Measurements from ENCODE around the gene QRFPR.

Gene QRFPR

DNA sequence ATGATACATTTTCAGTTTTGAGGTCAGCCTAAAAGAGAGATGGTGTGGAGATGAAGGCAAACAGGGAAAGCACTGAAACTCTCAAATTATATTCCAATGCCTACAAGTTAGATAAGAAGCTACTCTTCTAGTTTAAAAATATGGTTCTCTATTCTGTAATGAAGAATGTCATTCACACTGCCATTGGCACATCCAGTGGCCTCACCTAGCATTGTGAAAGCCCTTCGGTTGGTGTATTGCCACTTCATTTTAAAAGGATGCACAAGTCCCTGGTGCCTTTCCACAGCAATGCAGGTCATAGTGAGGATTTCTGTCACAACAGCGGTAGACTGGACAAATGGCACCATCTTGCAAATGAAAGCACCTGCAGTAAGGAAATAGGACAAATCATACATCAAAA lies 40.6 kb downstream of the QRFPR start:
- no peak overlapping the region for H3K27ac ChIP-seq (ENCODE audit: insufficient read depth in 1 of 2, low read depth in 1 of 2, low read length in 2 of 2, poor library complexity in 1 of 2, severe bottlenecking in 2 of 2)
- ChIA-PET CTCF (no interaction called here), POLR2A (no interaction called here)
- no peak for DNase-seq
- peaks cover 0 to 5% (median 2%) of the 10 kb centered on the region in 5 experiments for H3K27me3 ChIP-seq (replicated peaks in 2 of 5; ENCODE audit: control insufficient read depth in 4 of 5, insufficient read depth in 5 of 5, low read length in 4 of 5)
- H3K4me3 ChIP-seq (ENCODE audit: control insufficient read depth in 1 of 7, extremely low read depth in 1 of 7, insufficient read depth in 4 of 7, low read depth in 2 of 7, low read length in 6 of 7) = no peak overlapping the region
- WGBS (ENCODE audit: insufficient coverage) = 100% methylated on average over 2 of the region's 2 CpGs
- no peaks in the 10 kb centered on the region for H3K36me3 ChIP-seq (ENCODE audit: control insufficient read depth in 4 of 4, insufficient read depth in 4 of 4, low read length in 3 of 4)
- no peaks in the 10 kb centered on the region for H3K4me1 ChIP-seq (ENCODE audit: control extremely low read depth in 1 of 4, control insufficient read depth in 4 of 4, insufficient read depth in 4 of 4, low read length in 3 of 4)
- no peaks in the 10 kb centered on the region for H3K9me3 ChIP-seq (ENCODE audit: control extremely low read depth in 1 of 5, control insufficient read depth in 4 of 5, insufficient read depth in 2 of 5, low read depth in 1 of 5, low read length in 4 of 5)

DNA sequence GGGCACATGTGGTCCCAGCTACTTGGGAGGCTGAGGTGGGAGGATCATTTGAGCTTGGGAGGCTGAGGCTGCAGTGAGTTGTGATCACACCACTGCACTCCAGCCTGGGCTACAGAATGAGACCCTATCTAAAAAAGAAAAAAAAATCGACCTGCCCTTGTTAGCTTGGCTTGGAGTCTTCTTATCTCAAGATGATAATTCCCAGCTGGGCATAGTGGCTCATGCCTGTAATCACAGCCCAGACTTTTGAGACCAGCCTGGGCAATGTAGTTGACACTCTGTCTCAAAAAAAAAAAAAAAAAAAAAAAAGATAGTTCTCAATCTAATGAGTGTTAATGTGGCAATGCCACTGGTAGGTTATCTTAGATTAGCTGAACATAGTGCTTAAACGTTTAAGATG lies 41.0 kb downstream of the QRFPR start:
- peaks cover 0 to 5% (median 0%) of the 10 kb centered on the region in 5 experiments for H3K27me3 ChIP-seq (replicated peaks in 2 of 5; ENCODE audit: control insufficient read depth in 4 of 5, insufficient read depth in 5 of 5, low read length in 4 of 5)
- CTCF ChIA-PET = no interaction called here
- WGBS (ENCODE audit: insufficient coverage) = 43% methylated on average over 1 of the region's 2 CpGs

DNA sequence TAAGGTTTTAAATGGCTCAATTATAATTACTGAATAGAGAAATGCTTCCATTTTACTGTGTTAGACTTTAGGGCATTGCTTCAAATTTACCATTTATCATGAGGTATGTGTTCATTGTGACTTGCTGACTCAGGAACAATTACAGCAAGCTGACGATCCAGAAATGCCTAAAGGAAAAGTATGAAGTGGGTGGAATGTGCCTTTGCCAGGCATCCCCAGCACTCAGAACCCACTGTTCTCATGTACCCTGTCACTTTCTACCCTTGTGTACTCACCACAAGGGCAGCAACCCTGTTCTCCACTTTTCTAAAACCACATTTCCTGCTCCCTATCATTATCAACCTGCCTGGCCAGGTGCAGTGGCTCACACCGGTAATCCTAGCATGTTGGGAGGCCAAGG lies 41.5 kb downstream of the QRFPR start:
- H3K36me3 ChIP-seq (ENCODE audit: control insufficient read depth in 4 of 4, insufficient read depth in 4 of 4, low read length in 3 of 4) = no peaks in the 10 kb centered on the region
- no peak for DNase-seq
- no peak overlapping the region for H3K4me3 ChIP-seq (ENCODE audit: control insufficient read depth in 1 of 7, extremely low read depth in 1 of 7, insufficient read depth in 4 of 7, low read depth in 2 of 7, low read length in 6 of 7)
- POLR2A ChIA-PET = no interaction called here
- CTCF ChIA-PET = no interaction called here
- no peaks in the 10 kb centered on the region for H3K9me3 ChIP-seq (ENCODE audit: control extremely low read depth in 1 of 5, control insufficient read depth in 4 of 5, insufficient read depth in 2 of 5, low read depth in 1 of 5, low read length in 4 of 5)
- WGBS (ENCODE audit: insufficient coverage) = 50% methylated on average over 1 of the region's 2 CpGs
- peaks cover 0 to 5% (median 0%) of the 10 kb centered on the region in 5 experiments for H3K27me3 ChIP-seq (replicated peaks in 2 of 5; ENCODE audit: control insufficient read depth in 4 of 5, insufficient read depth in 5 of 5, low read length in 4 of 5)
- no peaks in the 10 kb centered on the region for H3K4me1 ChIP-seq (ENCODE audit: control extremely low read depth in 1 of 4, control insufficient read depth in 4 of 4, insufficient read depth in 4 of 4, low read length in 3 of 4)
- H3K27ac ChIP-seq (ENCODE audit: insufficient read depth in 1 of 2, low read depth in 1 of 2, low read length in 2 of 2, poor library complexity in 1 of 2, severe bottlenecking in 2 of 2) = no peak overlapping the region

More for the DNA sequence above, 41.0 kb downstream of the QRFPR start:
- Histone ChIP-seq H3K4me3 (ENCODE audit: control insufficient read depth in 1 of 7, extremely low read depth in 1 of 7, insufficient read depth in 4 of 7, low read depth in 2 of 7, low read length in 6 of 7) (no peak overlapping the region), H3K27ac (ENCODE audit: insufficient read depth in 1 of 2, low read depth in 1 of 2, low read length in 2 of 2, poor library complexity in 1 of 2, severe bottlenecking in 2 of 2) (no peak overlapping the region), H3K36me3 (ENCODE audit: control insufficient read depth in 4 of 4, insufficient read depth in 4 of 4, low read length in 3 of 4) (no peaks in the 10 kb centered on the region), H3K9me3 (ENCODE audit: control extremely low read depth in 1 of 5, control insufficient read depth in 4 of 5, insufficient read depth in 2 of 5, low read depth in 1 of 5, low read length in 4 of 5) (no peaks in the 10 kb centered on the region), H3K4me1 (ENCODE audit: control extremely low read depth in 1 of 4, control insufficient read depth in 4 of 4, insufficient read depth in 4 of 4, low read length in 3 of 4) (no peaks in the 10 kb centered on the region)
- no peak for DNase-seq
- POLR2A ChIA-PET = no interaction called here

DNA sequence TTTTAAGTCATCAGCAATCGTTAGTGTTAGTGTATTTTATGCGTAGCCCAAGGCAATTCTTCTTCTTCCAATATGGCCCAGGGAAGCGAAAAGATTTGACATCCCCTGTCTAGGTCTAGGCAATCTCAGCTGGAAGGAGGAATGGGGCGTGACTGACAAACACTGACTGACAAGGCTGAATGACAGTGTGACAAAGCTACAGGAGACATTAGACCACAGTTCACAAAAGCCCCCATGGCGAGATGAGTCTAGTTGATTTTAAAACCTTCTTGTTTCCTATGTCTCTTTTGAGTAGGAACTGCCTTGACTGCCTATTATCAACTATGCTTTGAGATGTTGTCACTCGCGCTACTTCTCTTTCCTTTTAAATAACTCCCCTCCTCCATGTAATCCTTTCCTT lies 42.3 kb downstream of the QRFPR start:
- Histone ChIP-seq H3K4me1 (ENCODE audit: control extremely low read depth in 1 of 4, control insufficient read depth in 4 of 4, insufficient read depth in 4 of 4, low read length in 3 of 4) (no peaks in the 10 kb centered on the region), H3K36me3 (ENCODE audit: control insufficient read depth in 4 of 4, insufficient read depth in 4 of 4, low read length in 3 of 4) (no peaks in the 10 kb centered on the region), H3K4me3 (ENCODE audit: control insufficient read depth in 1 of 7, extremely low read depth in 1 of 7, insufficient read depth in 4 of 7, low read depth in 2 of 7, low read length in 6 of 7) (no peak overlapping the region), H3K9me3 (ENCODE audit: control extremely low read depth in 1 of 5, control insufficient read depth in 4 of 5, insufficient read depth in 2 of 5, low read depth in 1 of 5, low read length in 4 of 5) (no peaks in the 10 kb centered on the region), H3K27ac (ENCODE audit: insufficient read depth in 1 of 2, low read depth in 1 of 2, low read length in 2 of 2, poor library complexity in 1 of 2, severe bottlenecking in 2 of 2) (no peak overlapping the region), H3K27me3 (replicated peaks in 2 of 5; ENCODE audit: control insufficient read depth in 4 of 5, insufficient read depth in 5 of 5, low read length in 4 of 5) (peaks cover 0 to 5% (median 0%) of the 10 kb centered on the region in 5 experiments)
- WGBS (ENCODE audit: insufficient coverage) = 98% methylated on average over 5 of the region's 7 CpGs
- CTCF ChIA-PET = no interaction called here
- POLR2A ChIA-PET = no interaction called here
- no peak for DNase-seq

DNA sequence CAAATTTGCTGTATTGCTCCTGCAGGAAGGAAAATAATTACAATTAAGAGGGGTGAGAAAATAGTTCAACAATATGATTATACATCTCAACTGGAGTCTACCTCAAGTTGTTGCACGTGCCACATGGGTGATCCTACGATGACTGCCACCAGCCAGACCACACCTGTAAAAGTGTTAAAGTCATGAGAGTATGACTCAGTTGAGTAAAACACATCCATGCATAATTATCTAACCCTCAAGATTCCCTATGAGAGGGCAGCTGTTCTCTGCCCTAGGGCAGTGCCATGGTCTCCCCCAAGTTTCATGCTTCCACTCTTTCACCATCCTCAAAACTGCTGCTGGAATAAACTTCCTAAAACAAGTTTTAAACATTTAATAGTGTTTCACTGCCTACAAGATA lies 44.1 kb downstream of the QRFPR start:
- no peak overlapping the region for H3K4me3 ChIP-seq (ENCODE audit: control insufficient read depth in 1 of 7, extremely low read depth in 1 of 7, insufficient read depth in 4 of 7, low read depth in 2 of 7, low read length in 6 of 7)
- no peaks in the 10 kb centered on the region for H3K4me1 ChIP-seq (ENCODE audit: control extremely low read depth in 1 of 4, control insufficient read depth in 4 of 4, insufficient read depth in 4 of 4, low read length in 3 of 4)
- ChIA-PET CTCF (no interaction called here), POLR2A (no interaction called here)
- no peak overlapping the region for H3K27ac ChIP-seq (ENCODE audit: insufficient read depth in 1 of 2, low read depth in 1 of 2, low read length in 2 of 2, poor library complexity in 1 of 2, severe bottlenecking in 2 of 2)
- WGBS (ENCODE audit: insufficient coverage) = no CpG with 5 or more reads among the region's 2 CpGs
- no peak for DNase-seq
- no peaks in the 10 kb centered on the region for H3K27me3 ChIP-seq (replicated peaks in 2 of 5; ENCODE audit: control insufficient read depth in 4 of 5, insufficient read depth in 5 of 5, low read length in 4 of 5)
- H3K36me3 ChIP-seq (ENCODE audit: control insufficient read depth in 4 of 4, insufficient read depth in 4 of 4, low read length in 3 of 4) = no peaks in the 10 kb centered on the region
- H3K9me3 ChIP-seq (ENCODE audit: control extremely low read depth in 1 of 5, control insufficient read depth in 4 of 5, insufficient read depth in 2 of 5, low read depth in 1 of 5, low read length in 4 of 5) = no peaks in the 10 kb centered on the region

DNA sequence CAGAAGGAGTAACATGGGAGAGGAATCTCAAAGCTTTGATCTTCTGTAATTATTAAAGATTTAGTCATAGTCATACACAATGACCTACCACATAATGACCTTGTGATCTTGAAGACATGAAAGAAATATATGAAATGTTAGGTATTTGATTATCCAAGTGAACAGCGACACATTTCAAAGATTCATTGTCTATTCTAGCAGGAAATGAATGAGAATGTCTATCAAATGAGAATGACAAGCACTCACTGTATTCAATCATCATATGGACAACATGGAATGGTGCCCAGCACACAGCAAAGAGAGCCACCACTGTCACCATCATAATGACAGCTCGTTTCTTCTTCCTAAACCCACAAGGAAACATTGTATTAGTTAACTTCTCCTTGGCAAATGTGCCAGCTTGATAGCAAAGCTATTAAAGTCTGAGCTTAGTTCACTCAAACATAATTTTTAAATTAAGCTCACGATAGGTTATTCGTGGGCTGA lies 50.6 kb downstream of the QRFPR start:
- ChIA-PET POLR2A (no interaction called here), CTCF (no interaction called here)
- 83% methylated on average over 2 of the region's 4 CpGs for WGBS (ENCODE audit: insufficient coverage)
- Histone ChIP-seq H3K4me3 (ENCODE audit: control insufficient read depth in 1 of 7, extremely low read depth in 1 of 7, insufficient read depth in 4 of 7, low read depth in 2 of 7, low read length in 6 of 7) (no peak overlapping the region), H3K27ac (ENCODE audit: insufficient read depth in 1 of 2, low read depth in 1 of 2, low read length in 2 of 2, poor library complexity in 1 of 2, severe bottlenecking in 2 of 2) (no peak overlapping the region), H3K27me3 (replicated peaks in 2 of 5; ENCODE audit: control insufficient read depth in 4 of 5, insufficient read depth in 5 of 5, low read length in 4 of 5) (peaks cover 0 to 4% (median 0%) of the 10 kb centered on the region in 5 experiments), H3K9me3 (ENCODE audit: control extremely low read depth in 1 of 5, control insufficient read depth in 4 of 5, insufficient read depth in 2 of 5, low read depth in 1 of 5, low read length in 4 of 5) (no peaks in the 10 kb centered on the region), H3K36me3 (ENCODE audit: control insufficient read depth in 4 of 4, insufficient read depth in 4 of 4, low read length in 3 of 4) (no peaks in the 10 kb centered on the region), H3K4me1 (ENCODE audit: control extremely low read depth in 1 of 4, control insufficient read depth in 4 of 4, insufficient read depth in 4 of 4, low read length in 3 of 4) (no peaks in the 10 kb centered on the region)
- DNase-seq = no peak

DNA sequence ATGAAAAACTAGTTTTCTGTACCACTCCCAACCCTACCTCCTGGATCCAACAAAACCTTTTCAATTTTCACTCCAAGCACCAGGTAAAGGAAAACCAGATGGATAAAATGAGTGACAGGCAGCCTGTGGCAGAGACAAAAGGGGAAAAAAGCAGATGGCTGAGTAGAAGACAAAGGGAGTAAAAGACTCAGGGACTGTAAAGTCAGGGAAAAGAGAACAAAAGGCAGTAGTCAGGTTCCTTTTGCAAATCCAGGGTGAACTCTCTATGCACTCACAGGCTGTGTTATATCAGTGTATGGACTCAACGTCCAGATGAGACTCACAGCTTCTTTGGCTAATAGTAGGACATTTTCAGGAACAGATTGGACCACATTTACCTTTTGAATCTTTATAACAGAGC lies 54.2 kb downstream of the QRFPR start:
- CTCF ChIA-PET = interaction anchor here (0.6 kb wide), 1 partner anchor 72 kb away, joined by 3 read pairs; no protein-coding TSS in a partner anchor
- WGBS (ENCODE audit: insufficient coverage) = no CpG with 5 or more reads among the region's 1 CpG
- DNase-seq = no peak
- POLR2A ChIA-PET = no interaction called here
- Histone ChIP-seq H3K36me3 (ENCODE audit: control insufficient read depth in 4 of 4, insufficient read depth in 4 of 4, low read length in 3 of 4) (no peaks in the 10 kb centered on the region), H3K9me3 (ENCODE audit: control extremely low read depth in 1 of 5, control insufficient read depth in 4 of 5, insufficient read depth in 2 of 5, low read depth in 1 of 5, low read length in 4 of 5) (no peaks in the 10 kb centered on the region), H3K4me1 (ENCODE audit: control extremely low read depth in 1 of 4, control insufficient read depth in 4 of 4, insufficient read depth in 4 of 4, low read length in 3 of 4) (no peaks in the 10 kb centered on the region), H3K4me3 (ENCODE audit: control insufficient read depth in 1 of 7, extremely low read depth in 1 of 7, insufficient read depth in 4 of 7, low read depth in 2 of 7, low read length in 6 of 7) (no peak overlapping the region), H3K27me3 (replicated peaks in 2 of 5; ENCODE audit: control insufficient read depth in 4 of 5, insufficient read depth in 5 of 5, low read length in 4 of 5) (peaks cover 0 to 4% (median 0%) of the 10 kb centered on the region in 5 experiments), H3K27ac (ENCODE audit: insufficient read depth in 1 of 2, low read depth in 1 of 2, low read length in 2 of 2, poor library complexity in 1 of 2, severe bottlenecking in 2 of 2) (no peak overlapping the region)

Measured in common myeloid progenitor, CD34-positive (primary cell).